GM12878 (cell line): ENCODE measurements around the gene CLCNKA. TPM values are rescaled to one million over a fixed set of nuclear protein-coding genes. Genes with fewer than 3 reads are reported as not detected.

Experiments used
- ATAC-seq: fragments of 200-7000 bp; cut with Tn5 transposase; 3 replicates; pipeline ENCODE4 v1.9.1; 2020; ENCODE audit warnings: mild to moderate bottlenecking, moderate library complexity
- BruUV-seq: library from RNA; stranded (reverse); fragments of 400-500 nt; replicated peaks from 2 replicates; lab custom pipeline; 2021; lab: Mats Ljungman, UMichigan
- CTCF ChIA-PET: fragments of 300-600 bp; sonication (Branson Sonifier 250); formaldehyde crosslinking; extraction: SDS; loops from one replicate; lab custom pipeline; 2021; ENCODE audit warnings: inconsistent platforms; lab: Yijun Ruan, JAX
- POLR2A ChIA-PET: fragments of 350-600 bp; formaldehyde crosslinking; extraction: SDS; loops from one replicate; lab custom pipeline; 2021; ENCODE audit warnings: inconsistent platforms; lab: Charles Lee
- RAD21 ChIA-PET: fragments of 300-600 bp; sonication (Branson Sonifier 250); formaldehyde crosslinking; loops from one replicate; lab custom pipeline; 2023; ENCODE audit warnings: antibody characterized with exemption; ENCODE audit not compliant: unreplicated experiment; lab: Charles Lee
- SMC1A ChIA-PET: fragments of 300-600 bp; sonication (Branson Sonifier 250); formaldehyde crosslinking; loops from one replicate; lab custom pipeline; 2023; ENCODE audit not compliant: unreplicated experiment, uncharacterized antibody; lab: Charles Lee
- DNase-seq: peaks from one replicate; pipeline ENCODE4 v3.0.0-alpha.2; 2011; ENCODE audit warnings: low read depth, low spot score
- FAIRE-seq: peaks from 3 replicates; lab custom pipeline; 2011; peaks lifted over from hg19 to GRCh38; lab: Jason Lieb, UNC
- H2AFZ ChIP-seq: 2 replicates; pipeline ENCODE4 v1.6.0; 2011; ENCODE audit warnings: low read depth, low read length, control low read depth; ENCODE audit not compliant: control insufficient read depth
- H3K27ac ChIP-seq: 2 replicates; pipeline ENCODE4 v1.5.1; 2011; ENCODE audit warnings: control low read depth; ENCODE audit not compliant: control insufficient read depth, insufficient read depth
- H3K27me3 ChIP-seq, 2 experiments: replicated peaks in 1 of 2; 2 replicates each; pipeline versions ENCODE4 v1.6.0 to v1.6.1; 2011; ENCODE audit warnings: low read length in 1 of 2; ENCODE audit not compliant: control insufficient read depth in 2 of 2, insufficient read depth in 2 of 2
- H3K36me3 ChIP-seq, 2 experiments: 2 replicates each; pipeline ENCODE4 v1.5.1; 2011; ENCODE audit warnings: low read length in 1 of 2; ENCODE audit not compliant: control insufficient read depth in 2 of 2, insufficient read depth in 2 of 2
- H3K4me1 ChIP-seq: 2 replicates; pipeline ENCODE4 v1.6.1; 2011; ENCODE audit warnings: mild to moderate bottlenecking, low read length, moderate library complexity, mixed read lengths; ENCODE audit not compliant: control insufficient read depth, insufficient read depth
- H3K4me2 ChIP-seq: 2 replicates; pipeline ENCODE4 v1.6.0; 2011; ENCODE audit warnings: control low read depth; ENCODE audit not compliant: control insufficient read depth, insufficient read depth
- H3K4me3 ChIP-seq: fragments of 200-600 bp; sonication (generic); 2 replicates; pipeline ENCODE4 v1.5.1; 2016
- H3K79me2 ChIP-seq: 2 replicates; pipeline ENCODE4 v1.6.0; 2011; ENCODE audit warnings: low read length; ENCODE audit not compliant: control insufficient read depth, insufficient read depth
- H3K9ac ChIP-seq: 2 replicates; pipeline ENCODE4 v1.8.0; 2011; ENCODE audit warnings: low read length, control low read depth, mixed read lengths; ENCODE audit not compliant: control insufficient read depth, insufficient read depth
- H3K9me3 ChIP-seq: replicated peaks from 3 replicates; pipeline ENCODE4 v1.5.1; 2011; ENCODE audit warnings: mild to moderate bottlenecking, low read length; ENCODE audit not compliant: control insufficient read depth, insufficient read depth
- H4K20me1 ChIP-seq: 2 replicates; pipeline ENCODE4 v1.6.0; 2011; ENCODE audit not compliant: control insufficient read depth, insufficient read depth
- ESRRA ChIP-seq: IDR thresholded peaks from 2 replicates; pipeline ENCODE4 v1.6.1; 2012; ENCODE audit warnings: mild to moderate bottlenecking, low read length, improper control_type of control experiment
- MEF2B ChIP-seq: fragments of 450-650 bp; IDR thresholded peaks from 2 replicates; pipeline ENCODE4 v1.6.1; 2018; ENCODE audit warnings: mild to moderate bottlenecking, moderate library complexity; ENCODE audit not compliant: partially characterized antibody, poor library complexity, severe bottlenecking
- NFXL1 ChIP-seq: fragments of 450-650 bp; IDR thresholded peaks from 2 replicates; pipeline ENCODE4 v1.6.1; 2017; ENCODE audit warnings: antibody characterized with exemption, mild to moderate bottlenecking, borderline replicate concordance
- SP1 ChIP-seq: IDR thresholded peaks from one replicate; pipeline ENCODE4 v1.6.1; 2011; ENCODE audit warnings: low read depth, low read length
- STAT1 ChIP-seq: fragments of 450-650 bp; conservative IDR thresholded peaks from 2 replicates; pipeline ENCODE4 v1.6.1; 2014; ENCODE audit warnings: antibody characterized with exemption, mild to moderate bottlenecking
- STAT3 ChIP-seq: IDR thresholded peaks from 2 replicates; pipeline ENCODE4 v1.6.1; 2011; ENCODE audit warnings: low read depth, low read length, improper control_type of control experiment
- WGBS: methylation state at CpG from one replicate; pipeline ENCODE4 v1.1.6; 2016; ENCODE audit warnings: low lambda C conversion rate; ENCODE audit not compliant: insufficient replicate concordance, insufficient coverage; ENCODE audit errors: missing lambda C conversion rate; 5-methylcytosine and 5-hydroxymethylcytosine counted together
- in situ Hi-C: fragments of 300-500 bp; cut with MboI; formaldehyde crosslinking; loops from 9 replicates; pipeline ENCODE4 v1.14.3; 2018; ENCODE audit warnings: mixed read lengths
- intact Hi-C: fragments of 100-400 bp; cut with micrococcal nuclease; formaldehyde crosslinking; loops from one replicate; pipeline ENCODE4 v1.14.2; 2022; ENCODE audit not compliant: unreplicated experiment
- polyA plus RNA-seq, 11 experiments: library from polyadenylated mRNA; depleted of rRNA in 4 of 11; unstranded in 6 of 11; stranded (reverse) in 5 of 11; fragments of >200 nt; fragmentation: Nextera tagmentation in 4 of 11; fragmentation: Illumina TruSeq in 1 of 11; extraction: Ambion mirVana in 4 of 11; extraction: Trizol in 1 of 11; gene quantifications; 1 replicate in 1 of 11; 2 replicates in 10 of 11; pipeline versions ENCODE4 v1.2.1 to v1.2.3, GENCODE V29; 2011 to 2016; ENCODE audit warnings: inconsistent platforms in 2 of 11, missing spikeins in 2 of 11, low read depth in 1 of 11
- total RNA-seq, 4 experiments: library from RNA; depleted of rRNA in 3 of 4; stranded (reverse); fragments of >200 nt in 3 of 4; fragmentation: Illumina TruSeq in 1 of 4; extraction: Trizol in 1 of 4; gene quantifications; 2 replicates each; pipeline versions ENCODE4 v1.2.1 to v1.2.3, GENCODE V29; 2013 to 2021
- TF ChIP-seq, protein P1 (sequence below): fragments of 450-650 bp; IDR thresholded peaks from 2 replicates; pipeline ENCODE4 v1.6.1; 2016; ENCODE audit warnings: mild to moderate bottlenecking

The CLCNKA gene
- total and polyA plus RNA-seq, 10 of the 15 experiments (the other 5 are each of a cell fraction or from before 2014, with no cell fraction given), result 0.02 to 0.15 (median 0.08) TPM; not detected in 6

DNA sequence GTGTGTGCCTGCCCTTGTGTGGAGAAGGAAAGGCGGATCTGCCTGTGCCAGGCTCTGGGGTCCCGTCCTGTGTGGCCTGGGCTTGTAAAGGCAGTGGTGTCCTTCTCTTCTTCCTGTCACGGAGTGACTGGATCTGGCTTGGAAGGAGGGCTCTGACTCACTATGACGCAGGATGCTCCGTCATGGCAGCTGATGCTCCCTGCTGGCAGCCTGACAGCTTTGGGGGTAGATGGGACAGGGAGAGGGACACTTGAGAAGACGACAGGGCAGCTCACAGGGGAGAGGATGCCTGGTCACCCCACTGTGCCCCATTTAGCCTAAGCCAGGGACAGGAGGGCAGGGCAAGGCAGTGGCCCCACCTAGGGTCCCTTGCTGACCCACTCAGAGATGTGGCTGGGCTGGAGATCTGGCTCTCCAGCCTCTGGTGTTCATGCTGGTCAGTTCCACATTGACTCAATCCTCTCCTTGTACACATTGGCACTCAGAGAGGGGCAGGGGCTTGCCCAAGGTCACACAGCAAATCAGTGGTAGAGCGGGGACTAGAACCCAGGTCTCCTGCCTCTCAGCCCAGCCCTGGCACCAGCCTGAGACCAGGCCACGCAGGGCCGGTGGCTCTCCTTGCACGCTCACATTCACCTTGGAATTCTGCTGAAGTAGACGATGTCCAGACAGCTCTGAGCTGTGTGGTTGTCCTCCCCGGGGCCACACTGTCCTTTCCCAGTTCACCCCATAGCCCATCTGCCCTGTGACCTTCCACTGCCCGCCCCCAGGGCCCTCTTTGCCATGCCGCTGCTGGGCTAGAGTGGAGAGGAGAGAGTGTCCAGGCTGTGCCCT, 54.4 kb downstream of the CLCNKA start:
- Histone ChIP-seq H3K4me3 (no peak overlapping the region), H3K36me3 (no peaks in the 10 kb centered on the region), H3K4me1 (peaks cover 8% of the 10 kb centered on the region), H3K79me2 (no peaks in the 10 kb centered on the region), H3K4me2 (no peak overlapping the region), H3K27me3 (peaks cover 1 to 3% of the 10 kb centered on the region in 2 experiments; a peak in 2 of 4 replicates), H3K9ac (no peak overlapping the region), H3K27ac (no peak overlapping the region), H2AFZ (no peak overlapping the region), H3K9me3 (no peaks in the 10 kb centered on the region), H4K20me1 (no peaks in the 10 kb centered on the region)
- SMC1A ChIA-PET, result interaction anchor here (0.9 kb wide), 1 partner anchor 261 kb away, joined by 3 read pairs; no protein-coding TSS in a partner anchor
- no peak for TF ChIP-seq ESRRA
- no peak for TF ChIP-seq STAT3
- TF ChIP-seq NFXL1, result no peak
- no peak for TF ChIP-seq SP1
- no peak for TF ChIP-seq MEF2B
- no peak for TF ChIP-seq STAT1
- TF ChIP-seq, protein P1, sequence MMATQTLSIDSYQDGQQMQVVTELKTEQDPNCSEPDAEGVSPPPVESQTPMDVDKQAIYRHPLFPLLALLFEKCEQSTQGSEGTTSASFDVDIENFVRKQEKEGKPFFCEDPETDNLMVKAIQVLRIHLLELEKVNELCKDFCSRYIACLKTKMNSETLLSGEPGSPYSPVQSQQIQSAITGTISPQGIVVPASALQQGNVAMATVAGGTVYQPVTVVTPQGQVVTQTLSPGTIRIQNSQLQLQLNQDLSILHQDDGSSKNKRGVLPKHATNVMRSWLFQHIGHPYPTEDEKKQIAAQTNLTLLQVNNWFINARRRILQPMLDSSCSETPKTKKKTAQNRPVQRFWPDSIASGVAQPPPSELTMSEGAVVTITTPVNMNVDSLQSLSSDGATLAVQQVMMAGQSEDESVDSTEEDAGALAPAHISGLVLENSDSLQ, result no peak
- intact Hi-C loops, result no loop called here
- WGBS, result 39% methylated on average over 14 of the region's 14 CpGs
- no TSS peak for BruUV-seq
- CTCF ChIA-PET, result interaction anchor here (0.7 to 2.1 kb wide), 4 partner anchors 107 to 511 kb away, joined by 3 to 5 read pairs (median 4); no protein-coding TSS in a partner anchor
- FAIRE-seq (no peak), DNase-seq (no peak), ATAC-seq (no peak)
- POLR2A ChIA-PET, result no interaction called here
- RAD21 ChIA-PET, result no interaction called here
- in situ Hi-C loops, result loop anchor here (5.0 kb wide), 2 partner anchors 166 to 286 kb away; no protein-coding TSS in a partner anchor
